HepG2 (cell line): Measurements from ENCODE around the gene NUTF2. TPM values are rescaled to one million over a fixed set of nuclear protein-coding genes. Genes with fewer than 3 reads are reported as not detected.
A peak's percentile ranks its signal among the peaks of the same experiment; 100 is the strongest.

ENCODE experiments used
- DNMT3B ChIP-seq: conservative IDR thresholded peaks from 2 replicates; pipeline ENCODE4 v1.6.1; 2016; ENCODE audit warnings: missing biosample characterization, control low read depth
- EHMT2 ChIP-seq: fragments of 200-600 bp; sonication (generic); IDR thresholded peaks from 2 replicates; pipeline ENCODE4 v1.7.0; 2017; ENCODE audit warnings: antibody characterized with exemption, low read depth, low read length, borderline replicate concordance
- HMGA1 ChIP-seq: sonication (generic); formaldehyde crosslinking; conservative IDR thresholded peaks from 2 replicates; pipeline ENCODE4 v1.4.0; 2020; ENCODE audit warnings: missing genetic modification reagents
- HNF4A ChIP-seq: sonication (generic); formaldehyde crosslinking; IDR thresholded peaks from 2 replicates; pipeline ENCODE4 v1.4.0; 2020; ENCODE audit warnings: missing genetic modification reagents
- HNRNPL ChIP-seq: fragments of 200-400 bp; formaldehyde crosslinking; IDR thresholded peaks from 2 replicates; pipeline ENCODE4 v1.6.1; 2017; ENCODE audit warnings: mild to moderate bottlenecking, low read depth, low read length
- MEF2D ChIP-seq: sonication (generic); formaldehyde crosslinking; IDR thresholded peaks from 2 replicates; pipeline ENCODE4 v1.5.1; 2020; ENCODE audit warnings: mild to moderate bottlenecking, missing genetic modification reagents
- NFKBIZ ChIP-seq: IDR thresholded peaks from 2 replicates; pipeline ENCODE4 v1.6.1; 2018; ENCODE audit warnings: missing genetic modification reagents, missing compliant biosample characterization
- POLR2AphosphoS2 ChIP-seq: IDR thresholded peaks from 2 replicates; pipeline ENCODE4 v1.6.1; 2011; ENCODE audit warnings: low read depth, low read length, improper control_type of control experiment
- PPARG ChIP-seq: conservative IDR thresholded peaks from 2 replicates; pipeline ENCODE4 v1.6.1; 2016; ENCODE audit warnings: missing biosample characterization, missing genetic modification reagents
- SSRP1 ChIP-seq: IDR thresholded peaks from 2 replicates; pipeline ENCODE4 v1.6.1; 2016; ENCODE audit warnings: control low read depth
- TBP ChIP-seq: sonication (generic); formaldehyde crosslinking; IDR thresholded peaks from 2 replicates; pipeline ENCODE4 v1.5.0; 2020; ENCODE audit warnings: missing genetic modification reagents
- TSC22D2 ChIP-seq: sonication (generic); formaldehyde crosslinking; IDR thresholded peaks from 2 replicates; pipeline ENCODE4 v1.5.1; 2020; ENCODE audit warnings: missing genetic modification reagents, mild to moderate bottlenecking, borderline replicate concordance
- ZC3H13 ChIP-seq: sonication (generic); formaldehyde crosslinking; IDR thresholded peaks from 2 replicates; pipeline ENCODE4 v1.8.1; 2023; ENCODE audit warnings: mild to moderate bottlenecking, missing genetic modification reagents, moderate library complexity
- ZFP82 ChIP-seq: sonication (generic); formaldehyde crosslinking; IDR thresholded peaks from 2 replicates; pipeline ENCODE4 v1.5.1; 2020; ENCODE audit warnings: mild to moderate bottlenecking, missing genetic modification reagents, borderline replicate concordance
- ZNF30 ChIP-seq: sonication (generic); formaldehyde crosslinking; IDR thresholded peaks from 2 replicates; pipeline ENCODE4 v1.5.0; 2020; ENCODE audit warnings: mild to moderate bottlenecking, missing genetic modification reagents
- ZNF451 ChIP-seq: sonication (generic); formaldehyde crosslinking; IDR thresholded peaks from 2 replicates; pipeline ENCODE4 v1.5.0; 2020; ENCODE audit warnings: mild to moderate bottlenecking, missing genetic modification reagents
- ZNF558 ChIP-seq: sonication (generic); formaldehyde crosslinking; IDR thresholded peaks from 2 replicates; pipeline ENCODE4 v1.9.0; 2022; ENCODE audit warnings: mild to moderate bottlenecking, missing genetic modification reagents, borderline replicate concordance
- polyA plus RNA-seq, 8 experiments: library from polyadenylated mRNA; depleted of rRNA in 3 of 8; stranded (reverse) in 7 of 8; unstranded in 1 of 8; fragments of >200 nt; fragmentation: Illumina TruSeq in 4 of 8; extraction: Trizol in 4 of 8; gene quantifications; 2 replicates each; pipeline versions ENCODE4 v1.2.1 to v1.2.3, GENCODE V29; 2011 to 2016; ENCODE audit warnings: low read depth in 4 of 8, missing spikeins in 1 of 8, mixed read lengths in 1 of 8; ENCODE audit not compliant: insufficient read depth in 1 of 8
- total RNA-seq, 5 experiments: library from RNA; depleted of rRNA; stranded (reverse); fragments of >200 nt; fragmentation: Illumina TruSeq; extraction: Trizol; gene quantifications; 2 replicates each; pipeline ENCODE4 v1.2.3, GENCODE V29; 2016; ENCODE audit warnings: low read depth in 1 of 5
- TF ChIP-seq, protein P1 (sequence below): sonication (generic); formaldehyde crosslinking; IDR thresholded peaks from 2 replicates; pipeline ENCODE4 v1.9.0; 2021; ENCODE audit warnings: missing genetic modification reagents, mild to moderate bottlenecking, borderline replicate concordance
- TF ChIP-seq, protein P2 (sequence below): sonication (generic); formaldehyde crosslinking; IDR thresholded peaks from 2 replicates; pipeline ENCODE4 v1.9.0; 2021; ENCODE audit warnings: missing genetic modification reagents, borderline replicate concordance
- TF ChIP-seq, protein P3 (sequence below): sonication (generic); formaldehyde crosslinking; IDR thresholded peaks from 2 replicates; pipeline ENCODE4 v1.4.0; 2020; ENCODE audit warnings: missing genetic modification reagents
- TF ChIP-seq, protein P4 (sequence below): IDR thresholded peaks from 2 replicates; pipeline ENCODE4 v1.6.1; 2016; ENCODE audit warnings: missing biosample characterization, missing genetic modification reagents, low read depth
- TF ChIP-seq, protein P5 (sequence below): sonication (generic); formaldehyde crosslinking; IDR thresholded peaks from 2 replicates; pipeline ENCODE4 v1.4.0; 2020; ENCODE audit warnings: missing genetic modification reagents, borderline replicate concordance

Gene NUTF2
- total and polyA plus RNA-seq, 2 of the 13 experiments (the other 11 are each of a cell fraction or from before 2014, with no cell fraction given): 168 to 214 TPM

DNA sequence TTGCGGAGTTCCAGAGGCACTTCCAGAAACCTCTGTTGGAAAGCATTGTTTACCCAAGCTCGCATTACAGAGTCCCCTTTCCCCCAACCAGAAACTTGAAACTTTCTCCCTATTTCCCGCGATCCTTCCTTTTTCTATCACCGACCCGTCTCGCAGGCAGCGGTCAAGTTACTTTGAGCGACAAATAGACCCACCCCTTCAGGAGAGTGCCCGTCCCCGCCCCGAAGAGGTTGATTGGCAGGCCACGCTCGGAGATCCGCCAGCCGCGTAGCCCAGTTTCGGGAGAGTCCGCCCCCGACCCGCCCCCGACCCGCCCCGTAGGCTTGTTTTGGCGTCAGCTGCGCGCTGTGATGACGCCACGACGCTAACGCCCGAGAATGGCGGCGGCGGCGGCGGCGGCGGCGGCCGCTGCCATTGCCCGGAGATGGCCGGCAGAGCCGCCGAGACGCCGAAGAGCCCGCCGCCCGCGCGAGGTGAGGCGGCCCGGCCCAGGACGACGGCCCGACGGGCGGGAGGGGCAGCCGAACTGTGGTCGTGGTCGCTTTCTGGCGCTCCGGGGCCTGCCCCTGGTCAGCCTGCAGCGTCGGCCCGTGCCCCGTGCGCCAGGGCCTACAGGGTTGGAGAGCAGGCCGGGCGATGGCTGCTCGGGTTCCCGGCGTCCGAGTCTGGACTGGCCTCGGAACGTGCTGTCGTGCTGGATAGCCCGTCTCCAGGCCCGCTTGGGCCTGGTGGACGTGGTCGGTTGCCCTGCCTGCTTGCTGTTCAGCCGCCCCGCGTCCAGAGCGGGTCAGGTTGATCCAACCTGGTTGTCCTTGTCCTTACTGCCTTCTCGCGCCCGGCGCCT is 46.4 kb downstream of the NUTF2 start, which contains the start of gene PSKH1 (continued):
- 0 out of 2 replicates have a peak, but pooled peaks have one; percentile 16 for TF ChIP-seq HNF4A
- TF ChIP-seq NFKBIZ: no peak
- peak; percentile 47; the same call in 1 of the 2 replicates for TF ChIP-seq ZNF30 (CRISPR knock-in tag)
- TF ChIP-seq ZNF558: no peak; the same call in 1 of the 2 replicates
- TF ChIP-seq HNRNPL: no peak
- TF ChIP-seq HMGA1 (CRISPR knock-in tag): no peak
- TF ChIP-seq MEF2D (CRISPR knock-in tag): no peak
- TF ChIP-seq, protein P1, sequence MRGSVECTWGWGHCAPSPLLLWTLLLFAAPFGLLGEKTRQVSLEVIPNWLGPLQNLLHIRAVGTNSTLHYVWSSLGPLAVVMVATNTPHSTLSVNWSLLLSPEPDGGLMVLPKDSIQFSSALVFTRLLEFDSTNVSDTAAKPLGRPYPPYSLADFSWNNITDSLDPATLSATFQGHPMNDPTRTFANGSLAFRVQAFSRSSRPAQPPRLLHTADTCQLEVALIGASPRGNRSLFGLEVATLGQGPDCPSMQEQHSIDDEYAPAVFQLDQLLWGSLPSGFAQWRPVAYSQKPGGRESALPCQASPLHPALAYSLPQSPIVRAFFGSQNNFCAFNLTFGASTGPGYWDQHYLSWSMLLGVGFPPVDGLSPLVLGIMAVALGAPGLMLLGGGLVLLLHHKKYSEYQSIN: no peak
- TF ChIP-seq TSC22D2 (CRISPR knock-in tag): no peak
- TF ChIP-seq, protein P2, sequence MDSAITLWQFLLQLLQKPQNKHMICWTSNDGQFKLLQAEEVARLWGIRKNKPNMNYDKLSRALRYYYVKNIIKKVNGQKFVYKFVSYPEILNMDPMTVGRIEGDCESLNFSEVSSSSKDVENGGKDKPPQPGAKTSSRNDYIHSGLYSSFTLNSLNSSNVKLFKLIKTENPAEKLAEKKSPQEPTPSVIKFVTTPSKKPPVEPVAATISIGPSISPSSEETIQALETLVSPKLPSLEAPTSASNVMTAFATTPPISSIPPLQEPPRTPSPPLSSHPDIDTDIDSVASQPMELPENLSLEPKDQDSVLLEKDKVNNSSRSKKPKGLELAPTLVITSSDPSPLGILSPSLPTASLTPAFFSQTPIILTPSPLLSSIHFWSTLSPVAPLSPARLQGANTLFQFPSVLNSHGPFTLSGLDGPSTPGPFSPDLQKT (CRISPR knock-in tag): no peak; the same call in 1 of the 2 replicates
- no peak for TF ChIP-seq DNMT3B (CRISPR knock-in tag)
- TF ChIP-seq ZC3H13 (CRISPR knock-in tag): no peak
- no peak for TF ChIP-seq POLR2AphosphoS2
- TF ChIP-seq, protein P3, sequence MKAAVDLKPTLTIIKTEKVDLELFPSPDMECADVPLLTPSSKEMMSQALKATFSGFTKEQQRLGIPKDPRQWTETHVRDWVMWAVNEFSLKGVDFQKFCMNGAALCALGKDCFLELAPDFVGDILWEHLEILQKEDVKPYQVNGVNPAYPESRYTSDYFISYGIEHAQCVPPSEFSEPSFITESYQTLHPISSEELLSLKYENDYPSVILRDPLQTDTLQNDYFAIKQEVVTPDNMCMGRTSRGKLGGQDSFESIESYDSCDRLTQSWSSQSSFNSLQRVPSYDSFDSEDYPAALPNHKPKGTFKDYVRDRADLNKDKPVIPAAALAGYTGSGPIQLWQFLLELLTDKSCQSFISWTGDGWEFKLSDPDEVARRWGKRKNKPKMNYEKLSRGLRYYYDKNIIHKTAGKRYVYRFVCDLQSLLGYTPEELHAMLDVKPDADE (CRISPR knock-in tag): peak; percentile 78; the same call in 1 of the 2 replicates
- TF ChIP-seq, protein P4, sequence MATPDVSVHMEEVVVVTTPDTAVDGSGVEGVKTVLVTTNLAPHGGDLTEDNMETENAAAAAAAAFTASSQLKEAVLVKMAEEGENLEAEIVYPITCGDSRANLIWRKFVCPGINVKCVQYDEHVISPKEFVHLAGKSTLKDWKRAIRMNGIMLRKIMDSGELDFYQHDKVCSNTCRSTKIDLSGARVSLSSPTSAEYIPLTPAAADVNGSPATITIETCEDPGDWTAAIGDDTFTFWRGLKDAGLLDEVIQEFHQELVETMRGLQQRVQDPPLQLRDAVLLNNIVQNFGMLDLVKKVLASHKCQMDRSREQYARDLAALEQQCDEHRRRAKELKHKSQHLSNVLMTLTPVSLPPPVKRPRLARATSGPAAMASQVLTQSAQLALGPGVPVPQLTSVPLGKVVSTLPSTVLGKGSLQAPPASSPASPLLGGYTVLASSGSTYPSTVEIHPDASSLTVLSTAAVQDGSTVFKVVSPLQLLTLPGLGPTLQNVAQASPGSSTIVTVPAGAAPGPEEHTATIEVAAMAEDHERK: peak; percentile 74
- TF ChIP-seq EHMT2: no peak
- TF ChIP-seq SSRP1 (CRISPR knock-in tag): no peak
- TF ChIP-seq, protein P5, sequence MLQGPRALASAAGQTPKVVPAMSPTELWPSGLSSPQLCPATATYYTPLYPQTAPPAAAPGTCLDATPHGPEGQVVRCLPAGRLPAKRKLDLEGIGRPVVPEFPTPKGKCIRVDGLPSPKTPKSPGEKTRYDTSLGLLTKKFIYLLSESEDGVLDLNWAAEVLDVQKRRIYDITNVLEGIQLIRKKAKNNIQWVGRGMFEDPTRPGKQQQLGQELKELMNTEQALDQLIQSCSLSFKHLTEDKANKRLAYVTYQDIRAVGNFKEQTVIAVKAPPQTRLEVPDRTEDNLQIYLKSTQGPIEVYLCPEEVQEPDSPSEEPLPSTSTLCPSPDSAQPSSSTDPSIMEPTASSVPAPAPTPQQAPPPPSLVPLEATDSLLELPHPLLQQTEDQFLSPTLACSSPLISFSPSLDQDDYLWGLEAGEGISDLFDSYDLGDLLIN (CRISPR knock-in tag): 0 out of 2 replicates have a peak, but pooled peaks have one; percentile 68
- TF ChIP-seq PPARG (CRISPR knock-in tag): no peak
- no peak for TF ChIP-seq TBP (CRISPR knock-in tag)
- peak; percentile 60; the same call in 1 of the 2 replicates for TF ChIP-seq ZFP82 (CRISPR knock-in tag)
- 0 out of 2 replicates have a peak, but pooled peaks have one; percentile 27 for TF ChIP-seq ZNF451
